H1 (cell line): ENCODE measurements around the gene KSR2. TPM values are rescaled to one million over a fixed set of nuclear protein-coding genes. Genes with fewer than 3 reads are reported as not detected.

Experiments
- CTCF ChIA-PET: fragments of 300-600 bp; sonication (Branson Sonifier 250); formaldehyde crosslinking; loops from one replicate; lab custom pipeline; 2021; ENCODE audit not compliant: partially characterized antibody; lab: Charles Lee
- POLR2A ChIA-PET: fragments of 300-600 bp; sonication (Branson Sonifier 250); formaldehyde crosslinking; loops from one replicate; lab custom pipeline; 2021; ENCODE audit warnings: inconsistent platforms; ENCODE audit not compliant: partially characterized antibody; lab: Charles Lee
- DNase-seq, 2 experiments: peaks; one replicate each; pipeline versions ENCODE4 v3.0.0 to v3.0.0-alpha.2; 2010 to 2022; ENCODE audit warnings: low spot score in 2 of 2, low read depth in 1 of 2, mixed read lengths in 1 of 2
- FAIRE-seq: peaks from 2 replicates; lab custom pipeline; 2011; peaks lifted over from hg19 to GRCh38; lab: Jason Lieb, UNC
- H2AFZ ChIP-seq: 2 replicates; pipeline ENCODE4 v1.8.1; 2012; ENCODE audit warnings: low read length, inconsistent platforms
- H2AK5ac ChIP-seq: 2 replicates; pipeline ENCODE4 v1.6.1; 2013; ENCODE audit warnings: low read depth, low read length
- H2BK120ac ChIP-seq: replicated peaks from 2 replicates; pipeline ENCODE3; 2013; ENCODE audit warnings: low read depth, low read length, inconsistent platforms
- H2BK12ac ChIP-seq: 2 replicates; pipeline ENCODE4 v1.6.1; 2013; ENCODE audit warnings: low read depth, low read length
- H2BK15ac ChIP-seq: 2 replicates; pipeline ENCODE4 v1.6.1; 2013; ENCODE audit warnings: low read length
- H2BK20ac ChIP-seq: 2 replicates; pipeline ENCODE4 v1.6.1; 2013; ENCODE audit warnings: low read length
- H2BK5ac ChIP-seq: 2 replicates; pipeline ENCODE4 v1.6.1; 2013; ENCODE audit warnings: low read depth, low read length
- H3K14ac ChIP-seq: 2 replicates; pipeline ENCODE4 v1.6.1; 2013; ENCODE audit warnings: inconsistent platforms; ENCODE audit not compliant: insufficient read length
- H3K18ac ChIP-seq: 2 replicates; pipeline ENCODE4 v1.6.1; 2013; ENCODE audit warnings: low read length; ENCODE audit errors: extremely low read depth
- H3K23ac ChIP-seq: 2 replicates; pipeline ENCODE4 v1.6.1; 2013; ENCODE audit warnings: inconsistent platforms; ENCODE audit not compliant: insufficient read length
- H3K23me2 ChIP-seq: 2 replicates; pipeline ENCODE4 v1.6.1; 2013; ENCODE audit warnings: low read depth, low read length
- H3K27ac ChIP-seq: 2 replicates; pipeline ENCODE4 v1.6.1; 2011; ENCODE audit warnings: low read depth, low read length, inconsistent platforms
- H3K27me3 ChIP-seq, 4 experiments: replicated peaks in 1 of 4; 1 replicate in 1 of 4; 2 replicates in 3 of 4; pipeline versions ENCODE4 v1.6.1 to v1.8.1; 2011 to 2013; ENCODE audit warnings: low read length in 3 of 4, mild to moderate bottlenecking in 3 of 4, inconsistent platforms in 2 of 4, mixed read lengths in 2 of 4, moderate library complexity in 1 of 4; ENCODE audit not compliant: control insufficient read depth in 3 of 4, insufficient read depth in 3 of 4; ENCODE audit errors: extremely low read depth in 1 of 4
- H3K36me3 ChIP-seq, 4 experiments: 2 replicates each; pipeline versions ENCODE4 v1.6.1 to v1.8.1; 2011 to 2013; ENCODE audit warnings: mild to moderate bottlenecking in 4 of 4, low read length in 3 of 4, moderate library complexity in 2 of 4, control low read depth in 1 of 4, inconsistent platforms in 1 of 4; ENCODE audit not compliant: insufficient read depth in 4 of 4, control insufficient read depth in 2 of 4
- H3K4ac ChIP-seq: replicated peaks from 2 replicates; pipeline ENCODE3; 2013; ENCODE audit warnings: low read length, low read depth, mixed read lengths, inconsistent platforms; ENCODE audit not compliant: insufficient read length
- H3K4me1 ChIP-seq, 4 experiments: replicated peaks in 1 of 4; 1 replicate in 1 of 4; 2 replicates in 3 of 4; pipeline versions ENCODE4 v1.6.1 to v1.8.1; 2011 to 2013; ENCODE audit warnings: low read length in 3 of 4, inconsistent platforms in 2 of 4, mixed read lengths in 1 of 4; ENCODE audit not compliant: insufficient read depth in 4 of 4, control insufficient read depth in 3 of 4
- H3K4me2 ChIP-seq, 2 experiments: 2 replicates each; pipeline versions ENCODE4 v1.6.1 to v1.8.1; 2011 to 2013; ENCODE audit warnings: low read depth in 2 of 2, low read length in 2 of 2, control low read depth in 1 of 2, inconsistent platforms in 1 of 2, mild to moderate bottlenecking in 1 of 2; ENCODE audit not compliant: insufficient read depth in 1 of 2
- H3K4me3 ChIP-seq, 4 experiments: fragments of 200-600, 300-600 bp in 1 of 4; sonication (generic), shearing (Covaris generic), sonication (Bioruptor Twin) in 1 of 4; 2 replicates each; pipeline versions ENCODE4 v1.5.1 to v1.8.1; 2011 to 2016; ENCODE audit warnings: low read length in 4 of 4, low read depth in 3 of 4, control low read depth in 2 of 4, inconsistent platforms in 2 of 4, mild to moderate bottlenecking in 2 of 4, mixed read lengths in 1 of 4, moderate library complexity in 1 of 4; ENCODE audit not compliant: insufficient read depth in 2 of 4; ENCODE audit errors: extremely low read depth in 1 of 4
- H3K56ac ChIP-seq: replicated peaks from 2 replicates; pipeline ENCODE3; 2013; ENCODE audit warnings: low read depth, mild to moderate bottlenecking, mixed read lengths, low read length, inconsistent platforms; ENCODE audit not compliant: insufficient read length
- H3K79me1 ChIP-seq: 2 replicates; pipeline ENCODE4 v1.6.1; 2013; ENCODE audit warnings: low read depth, low read length, control low read depth
- H3K79me2 ChIP-seq, 2 experiments: 2 replicates each; pipeline versions ENCODE4 v1.6.1 to v1.8.1; 2012 to 2013; ENCODE audit warnings: low read length in 2 of 2, mild to moderate bottlenecking in 2 of 2, inconsistent platforms in 1 of 2; ENCODE audit not compliant: insufficient read depth in 2 of 2, control insufficient read depth in 1 of 2
- H3K9ac ChIP-seq, 4 experiments: replicated peaks in 1 of 4; 1 replicate in 1 of 4; 2 replicates in 3 of 4; pipeline versions ENCODE4 v1.6.1 to v1.8.1; 2011 to 2013; ENCODE audit warnings: low read depth in 3 of 4, low read length in 3 of 4, control low read depth in 2 of 4, mild to moderate bottlenecking in 2 of 4, moderate library complexity in 2 of 4, inconsistent platforms in 1 of 4; ENCODE audit errors: extremely low read depth in 1 of 4
- H3K9me3 ChIP-seq, 2 experiments: 2 replicates each; pipeline versions ENCODE4 v1.6.1 to v1.8.1; 2012 to 2013; ENCODE audit warnings: mild to moderate bottlenecking in 2 of 2, moderate library complexity in 2 of 2, control low read depth in 1 of 2, inconsistent platforms in 1 of 2, low read depth in 1 of 2, low read length in 1 of 2, mixed read lengths in 1 of 2; ENCODE audit not compliant: insufficient read depth in 2 of 2
- H4K20me1 ChIP-seq, 2 experiments: replicated peaks in 1 of 2; 2 replicates each; pipeline versions ENCODE3 to v1.8.1; 2011 to 2013; ENCODE audit warnings: inconsistent platforms in 2 of 2, low read length in 2 of 2, mild to moderate bottlenecking in 1 of 2; ENCODE audit not compliant: insufficient read depth in 2 of 2, control insufficient read depth in 1 of 2
- H4K5ac ChIP-seq: 2 replicates; pipeline ENCODE4 v1.6.1; 2013; ENCODE audit warnings: low read length, low read depth, mixed read lengths, inconsistent platforms; ENCODE audit not compliant: insufficient read length
- H4K8ac ChIP-seq: 2 replicates; pipeline ENCODE4 v1.8.0; 2013; ENCODE audit warnings: mild to moderate bottlenecking, moderate library complexity, low read length, inconsistent platforms; ENCODE audit not compliant: insufficient read depth; ENCODE audit errors: extremely low read depth
- H4K91ac ChIP-seq: replicated peaks from 2 replicates; pipeline ENCODE3; 2013; ENCODE audit warnings: low read length, mixed read lengths, inconsistent platforms; ENCODE audit not compliant: insufficient read length
- BRCA1 ChIP-seq: IDR thresholded peaks from 2 replicates; pipeline ENCODE4 v1.6.1; 2012; ENCODE audit warnings: low read depth, low read length, improper control_type of control experiment
- CTBP2 ChIP-seq: IDR thresholded peaks from 2 replicates; pipeline ENCODE4 v1.7.0; 2011; ENCODE audit warnings: borderline replicate concordance, mild to moderate bottlenecking, moderate library complexity, mixed read lengths, low read length; ENCODE audit not compliant: insufficient read depth, insufficient read length
- GTF2F1 ChIP-seq: IDR thresholded peaks from 2 replicates; pipeline ENCODE4 v1.6.1; 2012; ENCODE audit warnings: low read depth, low read length, improper control_type of control experiment, borderline replicate concordance
- HDAC6 ChIP-seq: IDR thresholded peaks from one replicate; pipeline ENCODE4 v1.7.1; 2012; ENCODE audit warnings: low read depth, mild to moderate bottlenecking, inconsistent platforms, low read length, moderate library complexity
- JUND ChIP-seq: IDR thresholded peaks from 2 replicates; pipeline ENCODE4 v1.6.1; 2011; ENCODE audit warnings: mild to moderate bottlenecking, improper control_type of control experiment, low read length
- POLR2A ChIP-seq, 2 experiments: IDR thresholded peaks; 1 replicate in 1 of 2; 2 replicates in 1 of 2; pipeline ENCODE4 v1.6.1; 2011; ENCODE audit warnings: low read depth in 2 of 2, low read length in 2 of 2, mild to moderate bottlenecking in 2 of 2; ENCODE audit errors: control extremely low read depth in 1 of 2
- POLR2AphosphoS5 ChIP-seq: IDR thresholded peaks from 2 replicates; pipeline ENCODE4 v1.6.1; 2011; ENCODE audit warnings: low read depth, low read length
- POU5F1 ChIP-seq: IDR thresholded peaks from 2 replicates; pipeline ENCODE4 v1.6.1; 2011; ENCODE audit warnings: low read depth, mild to moderate bottlenecking, low read length, moderate library complexity
- RFX5 ChIP-seq: IDR thresholded peaks from 2 replicates; pipeline ENCODE4 v1.6.1; 2011; ENCODE audit warnings: low read depth, low read length, improper control_type of control experiment, borderline replicate concordance
- RNF2 ChIP-seq: fragments of 200-900, 300-1000 bp; sonication (generic); IDR thresholded peaks from 2 replicates; pipeline ENCODE4 v1.7.1; 2016; ENCODE audit warnings: borderline replicate concordance, low read depth, mild to moderate bottlenecking, antibody characterized with exemption, low read length; ENCODE audit not compliant: poor library complexity, severe bottlenecking; ENCODE audit errors: missing control alignments
- SAP30 ChIP-seq: fragments of 300-600 bp; sonication (generic); IDR thresholded peaks from 2 replicates; pipeline ENCODE4 v1.7.1; 2012; ENCODE audit warnings: low read length, moderate library complexity, mild to moderate bottlenecking, inconsistent platforms; ENCODE audit not compliant: insufficient read depth, insufficient replicate concordance
- SUZ12 ChIP-seq: fragments of 200-600 bp; sonication (generic); IDR thresholded peaks from 2 replicates; pipeline ENCODE4 v1.6.1; 2012; ENCODE audit warnings: mild to moderate bottlenecking, inconsistent platforms, low read length, moderate library complexity, mixed read lengths
- TAF1 ChIP-seq: IDR thresholded peaks from 2 replicates; pipeline ENCODE4 v1.6.1; 2011; ENCODE audit warnings: mild to moderate bottlenecking, low read depth, low read length
- YY1 ChIP-seq: IDR thresholded peaks from 2 replicates; pipeline ENCODE4 v1.6.1; 2011; ENCODE audit warnings: low read depth, mild to moderate bottlenecking, low read length
- WGBS, 2 experiments: shearing (Covaris generic) in 1 of 2; methylation state at CpG; one replicate each; pipeline versions ENCODE4 v1.1.6 to v1.1.7; 2013 to 2015; ENCODE audit warnings: low lambda C conversion rate in 2 of 2, mixed read lengths in 2 of 2, inconsistent platforms in 1 of 2, low coverage in 1 of 2, missing lambda C conversion rate in 1 of 2; ENCODE audit not compliant: insufficient replicate concordance in 2 of 2, insufficient coverage in 1 of 2, insufficient read length in 1 of 2; ENCODE audit errors: extremely low coverage in 1 of 2, missing lambda C conversion rate in 1 of 2; 5-methylcytosine and 5-hydroxymethylcytosine counted together
- polyA plus RNA-seq, 7 experiments: library from polyadenylated mRNA; depleted of rRNA in 3 of 7; stranded (reverse) in 5 of 7; unstranded in 2 of 7; fragments of >200 nt in 5 of 7; fragments of 200-250 nt in 2 of 7; gene quantifications; 1 replicate in 5 of 7; 2 replicates in 1 of 7; 4 replicates in 1 of 7; pipeline versions ENCODE4 v1.2.1 to v1.2.3, GENCODE V29; 2011 to 2013; ENCODE audit warnings: missing spikeins in 2 of 7, mixed read lengths in 2 of 7
- total RNA-seq: library from RNA; stranded (reverse); fragmentation: NEBNext Ultra II Directional; extraction: Animal tissue kit (Norgen Biotek cat#: 25700); gene quantifications from 2 replicates; pipeline ENCODE4 v1.2.1, GENCODE V29; 2021
- TF ChIP-seq, protein P1 (sequence below): IDR thresholded peaks from 2 replicates; pipeline ENCODE4 v1.6.1; 2012; ENCODE audit warnings: inconsistent platforms

Gene KSR2
- total and polyA plus RNA-seq, 2 of the 8 experiments (the other 6 are each of a cell fraction or from before 2014, with no cell fraction given): 0.74 to 2.2 TPM

DNA sequence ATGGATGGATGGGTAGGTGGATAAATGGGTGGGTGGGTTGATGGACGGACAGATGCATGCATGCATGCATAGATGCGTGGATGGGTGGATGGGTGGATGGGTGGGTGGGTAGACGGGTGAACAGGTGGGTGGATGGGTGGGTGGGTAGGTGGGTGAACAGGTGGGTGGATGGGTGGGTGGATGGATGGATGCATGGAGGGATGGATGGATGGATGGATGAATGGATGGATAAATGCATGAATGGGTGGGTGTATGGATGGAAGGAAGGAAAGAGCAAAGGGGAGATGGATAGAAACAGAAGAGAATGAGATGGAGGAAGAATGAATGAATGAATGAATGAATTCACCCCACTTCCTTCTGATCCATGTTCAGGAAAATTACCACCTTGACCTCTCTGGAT lies 143.0 kb downstream of the KSR2 start:
- no peak overlapping the region for H3K4me3 ChIP-seq
- no peak overlapping the region for H4K91ac ChIP-seq
- no peaks in the 10 kb centered on the region for H3K23me2 ChIP-seq
- H2BK12ac ChIP-seq: no peak overlapping the region
- H3K4ac ChIP-seq: no peak overlapping the region
- H3K56ac ChIP-seq: no peak overlapping the region
- no peak overlapping the region for H3K14ac ChIP-seq
- no peak overlapping the region for H2BK5ac ChIP-seq
- H3K9me3 ChIP-seq: peaks cover 5 to 14% of the 10 kb centered on the region in 2 experiments; a peak in 3 of 4 replicates
- CTCF ChIA-PET: interaction anchor here (1.2 to 2.7 kb wide), 3 partner anchors 12 to 459 kb away, joined by 4 to 17 read pairs (median 6); no protein-coding TSS in a partner anchor
- H3K27me3 ChIP-seq: no peaks in the 10 kb centered on the region
- no peak for DNase-seq
- 100% methylated on average over 1 of the region's 3 CpGs; no CpG with 5 or more reads in 1 of the 2 experiments for WGBS, 2 experiments
- no peak overlapping the region for H4K8ac ChIP-seq
- no peaks in the 10 kb centered on the region for H3K4me1 ChIP-seq
- H3K18ac ChIP-seq: no peak overlapping the region
- H3K36me3 ChIP-seq: no peaks in the 10 kb centered on the region
- no peak for FAIRE-seq
- no peaks in the 10 kb centered on the region for H4K20me1 ChIP-seq
- H2AFZ ChIP-seq: no peak overlapping the region
- POLR2A ChIA-PET: no interaction called here
- H3K23ac ChIP-seq: no peak overlapping the region
- H2BK15ac ChIP-seq: no peak overlapping the region
- H3K9ac ChIP-seq: no peak overlapping the region
- H3K79me2 ChIP-seq: no peaks in the 10 kb centered on the region
- H3K27ac ChIP-seq: no peak overlapping the region
- H2BK20ac ChIP-seq: no peak overlapping the region
- no peak overlapping the region for H3K4me2 ChIP-seq
- no peak overlapping the region for H2AK5ac ChIP-seq
- no peak overlapping the region for H2BK120ac ChIP-seq
- H3K79me1 ChIP-seq: no peaks in the 10 kb centered on the region
- no peak overlapping the region for H4K5ac ChIP-seq
- TF ChIP-seq POLR2A (IDR thresholded peaks at IDR 0.05; ENCODE audit: control extremely low read depth in 1 of 2, low read depth in 2 of 2, low read length in 2 of 2): no peak
- no peak for TF ChIP-seq POLR2AphosphoS5
- TF ChIP-seq JUND: no peak
- no peak for TF ChIP-seq RFX5
- TF ChIP-seq, protein P1, sequence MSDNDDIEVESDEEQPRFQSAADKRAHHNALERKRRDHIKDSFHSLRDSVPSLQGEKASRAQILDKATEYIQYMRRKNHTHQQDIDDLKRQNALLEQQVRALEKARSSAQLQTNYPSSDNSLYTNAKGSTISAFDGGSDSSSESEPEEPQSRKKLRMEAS: no peak
- no peak for TF ChIP-seq POU5F1
- no peak for TF ChIP-seq RNF2
- no peak for TF ChIP-seq BRCA1
- TF ChIP-seq GTF2F1: no peak
- TF ChIP-seq TAF1: no peak
- TF ChIP-seq HDAC6: no peak
- no peak for TF ChIP-seq YY1
- TF ChIP-seq CTBP2: no peak
- TF ChIP-seq SUZ12: no peak
- no peak for TF ChIP-seq SAP30
